ENCODE results near the gene ZNF143. TPM values are rescaled to one million over a fixed set of nuclear protein-coding genes. Genes with fewer than 3 reads are reported as not detected.
A peak's percentile ranks its signal among the peaks of the same experiment; 100 is the strongest.

ZNF143 gene
- total RNA-seq, 1 donor from 2014 or later: 30.3 TPM

DNA sequence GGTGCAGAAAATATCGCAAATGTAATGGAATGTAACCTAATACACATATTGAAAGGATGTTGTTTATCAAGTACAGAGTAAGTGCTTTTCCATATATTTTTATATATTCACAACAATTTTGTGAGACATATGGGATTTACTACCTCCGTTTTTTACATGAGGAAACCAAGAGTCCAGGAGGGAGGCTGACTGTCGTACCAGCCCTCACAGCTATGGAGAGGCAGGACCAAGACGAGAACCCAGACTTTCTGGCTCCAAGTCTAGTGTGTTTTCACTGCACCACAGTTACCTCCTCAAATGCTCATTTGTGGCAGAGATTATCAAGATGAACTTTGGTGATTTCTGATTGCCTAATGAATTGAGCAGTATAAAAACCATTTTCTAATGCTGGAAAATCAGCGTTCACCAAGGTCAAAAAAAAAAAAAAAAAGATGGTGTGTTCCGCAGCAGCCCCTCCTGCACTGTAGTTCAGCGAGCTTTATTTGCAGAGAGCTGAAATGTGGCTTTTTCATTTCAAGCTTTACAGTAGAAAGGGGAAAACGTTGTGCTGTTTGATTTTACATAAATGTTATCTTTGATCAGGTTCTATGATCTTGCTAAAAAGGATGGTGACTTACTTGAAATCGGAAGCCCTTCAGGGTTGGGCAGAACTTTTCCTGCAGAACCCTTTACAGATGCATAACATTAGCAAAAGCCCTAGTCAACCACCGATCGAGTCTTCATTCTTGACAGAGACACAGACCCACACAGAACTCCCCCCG, 67.9 kb downstream of the ZNF143 start:
- peaks cover 15% of the 10 kb centered on the region for H3K36me3 Mint-ChIP-seq
- TF ChIP-seq, protein P1, sequence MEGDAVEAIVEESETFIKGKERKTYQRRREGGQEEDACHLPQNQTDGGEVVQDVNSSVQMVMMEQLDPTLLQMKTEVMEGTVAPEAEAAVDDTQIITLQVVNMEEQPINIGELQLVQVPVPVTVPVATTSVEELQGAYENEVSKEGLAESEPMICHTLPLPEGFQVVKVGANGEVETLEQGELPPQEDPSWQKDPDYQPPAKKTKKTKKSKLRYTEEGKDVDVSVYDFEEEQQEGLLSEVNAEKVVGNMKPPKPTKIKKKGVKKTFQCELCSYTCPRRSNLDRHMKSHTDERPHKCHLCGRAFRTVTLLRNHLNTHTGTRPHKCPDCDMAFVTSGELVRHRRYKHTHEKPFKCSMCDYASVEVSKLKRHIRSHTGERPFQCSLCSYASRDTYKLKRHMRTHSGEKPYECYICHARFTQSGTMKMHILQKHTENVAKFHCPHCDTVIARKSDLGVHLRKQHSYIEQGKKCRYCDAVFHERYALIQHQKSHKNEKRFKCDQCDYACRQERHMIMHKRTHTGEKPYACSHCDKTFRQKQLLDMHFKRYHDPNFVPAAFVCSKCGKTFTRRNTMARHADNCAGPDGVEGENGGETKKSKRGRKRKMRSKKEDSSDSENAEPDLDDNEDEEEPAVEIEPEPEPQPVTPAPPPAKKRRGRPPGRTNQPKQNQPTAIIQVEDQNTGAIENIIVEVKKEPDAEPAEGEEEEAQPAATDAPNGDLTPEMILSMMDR (conservative IDR thresholded peaks at IDR 0.05): no peak
- H3K27ac Mint-ChIP-seq: peak overlapping the region; percentile 92
- no peak for DNase-seq (ENCODE audit: extremely low spot score, unreplicated experiment)
- H3K9me3 Mint-ChIP-seq: no peaks in the 10 kb centered on the region
- peaks cover 49% of the 10 kb centered on the region for H3K4me1 Mint-ChIP-seq (ENCODE audit: unreplicated experiment)
- H3K4me3 Mint-ChIP-seq: no peak overlapping the region
- no peaks in the 10 kb centered on the region for H3K27me3 Mint-ChIP-seq

DNA sequence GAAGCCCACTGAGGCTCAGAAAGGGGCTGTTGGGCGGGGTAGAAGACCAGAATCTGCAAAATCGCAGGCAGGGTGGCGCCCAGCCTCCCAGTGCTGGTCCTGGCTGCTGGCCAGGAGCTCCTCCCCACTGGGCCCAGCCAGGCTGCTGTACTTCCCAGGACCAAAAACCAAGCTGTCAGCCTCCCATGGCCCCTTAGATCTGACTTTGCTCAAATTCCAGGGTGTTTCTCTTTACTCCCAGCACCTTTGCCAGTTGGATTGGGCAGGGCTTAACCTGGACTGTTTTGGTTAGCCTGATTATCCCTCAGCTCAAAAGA, 68.5 kb downstream of the ZNF143 start:
- Mint-ChIP-seq H3K36me3 (peaks cover 15% of the 10 kb centered on the region), H3K9me3 (no peaks in the 10 kb centered on the region), H3K27ac (peak overlapping the region; percentile 92), H3K27me3 (no peaks in the 10 kb centered on the region), H3K4me1 (ENCODE audit: unreplicated experiment) (peaks cover 51% of the 10 kb centered on the region), H3K4me3 (peak overlapping the region; percentile 14)
- TF ChIP-seq, protein P1 (conservative IDR thresholded peaks at IDR 0.05): no peak
- no peak for DNase-seq (ENCODE audit: extremely low spot score, unreplicated experiment)

DNA sequence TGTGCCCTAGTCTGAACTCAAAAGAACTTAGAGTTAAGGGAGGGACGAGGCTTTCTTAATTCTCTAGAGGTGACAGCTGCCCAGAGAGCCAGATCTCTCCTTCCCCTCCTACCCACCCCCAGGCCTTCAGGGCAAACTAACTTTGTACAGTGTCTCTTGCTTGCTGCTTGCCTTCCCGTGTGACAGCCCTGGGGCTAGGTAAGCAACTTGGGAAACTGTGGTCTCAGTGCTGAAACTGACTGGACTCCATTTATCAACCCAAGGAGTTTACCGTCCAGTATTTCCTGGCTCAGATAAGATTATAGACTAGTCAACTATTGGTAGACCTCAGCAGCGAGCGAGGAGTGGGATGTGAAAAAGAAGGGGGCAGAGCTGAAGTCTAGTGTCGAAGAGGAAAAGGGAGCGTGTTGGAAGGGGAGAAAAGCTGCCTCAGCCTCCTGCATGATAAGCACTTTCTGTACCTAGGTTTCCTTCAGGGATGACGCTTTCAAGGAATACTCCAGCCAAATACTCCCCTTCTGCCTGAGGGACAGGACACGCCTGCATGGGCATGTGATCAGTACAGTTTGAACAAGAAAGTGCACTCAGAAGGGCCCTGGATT, 69.3 kb downstream of the ZNF143 start:
- TF ChIP-seq, protein P1 (conservative IDR thresholded peaks at IDR 0.05): no peak
- Mint-ChIP-seq H3K4me1 (ENCODE audit: unreplicated experiment) (peaks cover 48% of the 10 kb centered on the region), H3K36me3 (peaks cover 12% of the 10 kb centered on the region), H3K9me3 (no peaks in the 10 kb centered on the region), H3K27ac (peak overlapping the region; percentile 92), H3K27me3 (no peaks in the 10 kb centered on the region), H3K4me3 (peak overlapping the region; percentile 73)
- no peak for DNase-seq (ENCODE audit: extremely low spot score, unreplicated experiment)

DNA sequence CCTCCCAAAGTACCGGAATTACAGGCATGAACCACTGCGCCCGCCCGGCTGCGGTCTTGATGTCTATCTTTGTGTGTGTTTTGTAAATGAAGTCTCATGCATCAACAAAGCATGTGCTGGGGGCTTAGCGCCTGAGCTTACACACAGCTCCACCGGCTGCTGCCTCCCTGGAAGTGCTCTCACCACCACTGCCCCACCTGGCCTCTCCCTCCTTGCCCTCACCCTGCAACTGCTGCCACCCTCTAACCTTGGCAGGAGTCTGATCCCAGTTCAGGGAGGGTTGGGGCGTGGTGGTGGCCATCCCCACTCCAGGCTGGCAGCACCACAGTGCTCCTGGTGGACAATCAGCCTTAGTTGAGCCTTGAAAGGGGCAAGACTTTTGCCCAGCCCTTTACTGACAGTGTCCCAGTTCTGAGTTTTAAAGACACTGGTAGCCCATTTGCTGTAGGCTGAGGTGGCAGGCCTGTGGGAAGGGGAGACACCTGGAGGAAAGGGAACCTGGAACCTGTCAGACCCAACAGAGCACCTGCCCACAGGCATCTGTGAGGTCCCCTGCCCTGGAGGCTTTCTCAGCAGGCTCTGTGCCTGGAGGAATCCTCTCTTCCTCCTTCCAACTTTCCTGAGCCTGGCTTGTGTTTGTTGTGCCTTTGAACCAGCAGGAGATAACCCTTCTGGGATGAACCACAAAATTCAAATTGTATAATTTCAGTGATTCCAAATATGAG, 70.3 kb downstream of the ZNF143 start:
- DNase-seq (ENCODE audit: extremely low spot score, unreplicated experiment): no peak
- TF ChIP-seq, protein P1 (conservative IDR thresholded peaks at IDR 0.05): no peak
- H3K4me1 Mint-ChIP-seq (ENCODE audit: unreplicated experiment): peaks cover 44% of the 10 kb centered on the region
- no peak overlapping the region for H3K4me3 Mint-ChIP-seq
- peak overlapping the region; percentile 92 for H3K27ac Mint-ChIP-seq
- no peaks in the 10 kb centered on the region for H3K27me3 Mint-ChIP-seq
- peaks cover 8% of the 10 kb centered on the region for H3K36me3 Mint-ChIP-seq
- H3K9me3 Mint-ChIP-seq: no peaks in the 10 kb centered on the region

DNA sequence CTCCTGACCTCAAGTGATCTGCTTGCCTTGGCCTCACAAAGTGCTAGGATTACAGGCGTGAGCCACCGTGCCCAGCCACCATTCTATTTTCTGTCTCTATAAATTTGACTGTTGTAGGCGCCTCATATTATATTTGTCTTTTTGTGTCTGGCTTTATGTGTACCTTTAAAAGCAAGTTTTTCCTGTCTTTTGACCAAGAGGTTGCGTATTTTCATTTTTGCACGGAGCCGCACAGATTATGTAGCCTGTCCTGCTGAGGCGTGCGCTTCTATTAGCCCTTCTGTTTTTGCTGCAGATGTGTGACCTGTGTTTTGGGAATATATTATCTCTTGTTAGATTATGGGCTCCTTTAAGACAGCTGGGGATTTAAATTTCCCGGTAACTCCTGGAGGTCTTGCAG, 72.2 kb downstream of the ZNF143 start:
- no peaks in the 10 kb centered on the region for H3K9me3 Mint-ChIP-seq
- peaks cover 35% of the 10 kb centered on the region for H3K4me1 Mint-ChIP-seq (ENCODE audit: unreplicated experiment)
- no peaks in the 10 kb centered on the region for H3K27me3 Mint-ChIP-seq
- peak overlapping the region; percentile 85 for H3K27ac Mint-ChIP-seq
- TF ChIP-seq, protein P1 (conservative IDR thresholded peaks at IDR 0.05): no peak
- DNase-seq (ENCODE audit: extremely low spot score, unreplicated experiment): no peak
- H3K36me3 Mint-ChIP-seq: no peaks in the 10 kb centered on the region
- peak overlapping the region; percentile 59 for H3K4me3 Mint-ChIP-seq

Measured in type B pancreatic cell (in vitro differentiated cells).